Nephron (organoid): ENCODE results near the gene SLC22A14.

Source experiments
- H3K27ac Mint-ChIP-seq, 3 experiments: 2 replicates each; pipeline ENCODE4 v1.8.0; 2020; ENCODE audit warnings: mixed read lengths in 3 of 3, mild to moderate bottlenecking in 2 of 3, moderate library complexity in 1 of 3
- H3K27me3 Mint-ChIP-seq: 2 replicates; pipeline ENCODE4 v1.8.0; 2021; ENCODE audit warnings: low read depth, mild to moderate bottlenecking, moderate library complexity, mixed read lengths
- H3K36me3 Mint-ChIP-seq: 2 replicates; pipeline ENCODE4 v1.8.0; 2020; ENCODE audit warnings: low read depth, mixed read lengths
- H3K4me1 Mint-ChIP-seq: 2 replicates; pipeline ENCODE4 v1.8.0; 2020; ENCODE audit warnings: mixed read lengths
- H3K4me3 Mint-ChIP-seq, 3 experiments: 2 replicates each; pipeline ENCODE4 v1.8.0; 2020; ENCODE audit warnings: mild to moderate bottlenecking in 3 of 3, mixed read lengths in 3 of 3, moderate library complexity in 2 of 3
- H3K9me3 Mint-ChIP-seq: 2 replicates; pipeline ENCODE4 v1.8.0; 2020; ENCODE audit warnings: mixed read lengths
- CTCF ChIP-seq, 3 experiments: fragments of 200-600 bp; sonication (generic); IDR thresholded peaks; one replicate each; pipeline ENCODE4 v1.5.0; 2021; ENCODE audit warnings: antibody characterized with exemption in 3 of 3; ENCODE audit not compliant: unreplicated experiment in 3 of 3

The SLC22A14 gene

GRCh38 chr3:38275658-38276057 lies 6.4 kb upstream of the SLC22A14 start:
- Mint-ChIP-seq H3K36me3 (peaks cover 7% of the 10 kb centered on the region), H3K4me3 (no peak overlapping the region), H3K9me3 (no peaks in the 10 kb centered on the region), H3K27me3 (no peaks in the 10 kb centered on the region), H3K27ac (no peak overlapping the region), H3K4me1 (no peaks in the 10 kb centered on the region)
- no peak for TF ChIP-seq CTCF (IDR thresholded peaks at IDR 0.05; ENCODE audit: unreplicated experiment in 3 of 3)

- Mint-ChIP-seq H3K4me3 (no peak overlapping the region), H3K36me3 (peaks cover 4% of the 10 kb centered on the region), H3K4me1 (no peaks in the 10 kb centered on the region), H3K9me3 (no peaks in the 10 kb centered on the region), H3K27me3 (no peaks in the 10 kb centered on the region), H3K27ac (no peak overlapping the region)
- TF ChIP-seq CTCF (IDR thresholded peaks at IDR 0.05; ENCODE audit: unreplicated experiment in 3 of 3), result no peak
These were observed 5.8 kb upstream of the SLC22A14 start for GRCh38 chr3:38276081-38276916.

- H3K9me3 Mint-ChIP-seq, result peaks cover 4% of the 10 kb centered on the region
- no peak for TF ChIP-seq CTCF (IDR thresholded peaks at IDR 0.05; ENCODE audit: unreplicated experiment in 3 of 3)
- no peaks in the 10 kb centered on the region for H3K27me3 Mint-ChIP-seq
- H3K4me1 Mint-ChIP-seq, result no peaks in the 10 kb centered on the region
- no peak overlapping the region for H3K27ac Mint-ChIP-seq
- no peak overlapping the region for H3K4me3 Mint-ChIP-seq
- H3K36me3 Mint-ChIP-seq, result peaks cover 4% of the 10 kb centered on the region
These were observed 5.0 kb upstream of the SLC22A14 start for GRCh38 chr3:38276917-38277630.

GRCh38 chr3:38278841-38279240 lies 3.3 kb upstream of the SLC22A14 start:
- peaks cover 4% of the 10 kb centered on the region for H3K27me3 Mint-ChIP-seq
- H3K9me3 Mint-ChIP-seq, result peaks cover 4% of the 10 kb centered on the region
- peaks cover 4% of the 10 kb centered on the region for H3K36me3 Mint-ChIP-seq
- no peak for TF ChIP-seq CTCF (IDR thresholded peaks at IDR 0.05; ENCODE audit: unreplicated experiment in 3 of 3)
- no peak overlapping the region for H3K27ac Mint-ChIP-seq
- H3K4me3 Mint-ChIP-seq, result no peak overlapping the region
- H3K4me1 Mint-ChIP-seq, result no peaks in the 10 kb centered on the region

- H3K36me3 Mint-ChIP-seq, result no peaks in the 10 kb centered on the region
- no peak overlapping the region for H3K27ac Mint-ChIP-seq
- no peaks in the 10 kb centered on the region for H3K4me1 Mint-ChIP-seq
- H3K4me3 Mint-ChIP-seq, result no peak overlapping the region
- no peak for TF ChIP-seq CTCF (IDR thresholded peaks at IDR 0.05; ENCODE audit: unreplicated experiment in 3 of 3)
- peaks cover 9% of the 10 kb centered on the region for H3K9me3 Mint-ChIP-seq
- H3K27me3 Mint-ChIP-seq, result peaks cover 4% of the 10 kb centered on the region
These were observed 2.0 kb downstream of the SLC22A14 start for GRCh38 chr3:38283810-38284755.
